AG04449 (cell line): Measurements from ENCODE around the gene LRRC43.

Experiments
- CTCF ChIA-PET: fragments of 350-600 bp; formaldehyde crosslinking; extraction: SDS; loops from one replicate; lab custom pipeline; 2021; ENCODE audit warnings: antibody characterized with exemption; lab: Yijun Ruan, JAX
- POLR2A ChIA-PET: fragments of 400-600, 350-600 bp; formaldehyde crosslinking; extraction: SDS; loops from one replicate; lab custom pipeline; 2020; ENCODE audit warnings: antibody characterized with exemption, inconsistent platforms; lab: Yijun Ruan, JAX
- DNase-seq: peaks from one replicate; pipeline ENCODE4 v3.0.0-alpha.2; 2010; ENCODE audit warnings: low read depth, low spot score
- H3K4me3 ChIP-seq: 2 replicates; pipeline ENCODE4 v1.5.1; 2011; ENCODE audit warnings: low read depth, mild to moderate bottlenecking, control low read depth, low read length
- CTCF ChIP-seq: IDR thresholded peaks from one replicate; pipeline ENCODE4 v1.5.1; 2011; ENCODE audit warnings: mild to moderate bottlenecking, moderate library complexity, low read length, control low read depth, inconsistent platforms; ENCODE audit not compliant: insufficient read depth; ENCODE audit errors: missing control alignments

LRRC43 gene

GRCh38 chr12:122185079-122185478, 2.2 kb downstream of the LRRC43 start:
- TF ChIP-seq CTCF, result no peak
- CTCF ChIA-PET, result no interaction called here
- H3K4me3 ChIP-seq, result no peak overlapping the region
- POLR2A ChIA-PET, result no interaction called here
- no peak for DNase-seq

GRCh38 chr12:122185494-122186082, 2.7 kb downstream of the LRRC43 start:
- CTCF ChIA-PET, result interaction anchor here (0.7 kb wide), 1 partner anchor 10 kb away, joined by 3 read pairs; no protein-coding TSS in a partner anchor
- no peak for TF ChIP-seq CTCF
- no peak overlapping the region for H3K4me3 ChIP-seq
- POLR2A ChIA-PET, result no interaction called here
- no peak for DNase-seq

GRCh38 chr12:122187466-122187865, 4.5 kb downstream of the LRRC43 start:
- DNase-seq, result no peak
- no peak overlapping the region for H3K4me3 ChIP-seq
- CTCF ChIA-PET, result interaction anchor here (1.4 kb wide), 1 partner anchor 64 kb away, joined by 6 read pairs; no protein-coding TSS in a partner anchor
- POLR2A ChIA-PET, result no interaction called here
- no peak for TF ChIP-seq CTCF

- no peak overlapping the region for H3K4me3 ChIP-seq
- POLR2A ChIA-PET, result no interaction called here
- CTCF ChIA-PET, result interaction anchor here (1.0 to 5.9 kb wide), 13 partner anchors 9 to 138 kb away, joined by 3 to 43 read pairs (median 4); no protein-coding TSS in a partner anchor
- DNase-seq, result no peak
- TF ChIP-seq CTCF, result no peak
Observed at GRCh38 chr12:122189626-122190475, 6.9 kb downstream of the LRRC43 start.

- CTCF ChIA-PET, result interaction anchor here (0.6 to 5.9 kb wide), 22 partner anchors 8 to 199 kb away, joined by 3 to 43 read pairs (median 4); partner anchors contain the start of gene LRRC43
- TF ChIP-seq CTCF, result peak; percentile 80
- POLR2A ChIA-PET, result no interaction called here
- H3K4me3 ChIP-seq, result no peak overlapping the region
- no peak for DNase-seq
Observed at GRCh38 chr12:122190842-122191668, 8.1 kb downstream of the LRRC43 start.
